Measurements from ENCODE around the gene UFD1.

UFD1 gene

DNA sequence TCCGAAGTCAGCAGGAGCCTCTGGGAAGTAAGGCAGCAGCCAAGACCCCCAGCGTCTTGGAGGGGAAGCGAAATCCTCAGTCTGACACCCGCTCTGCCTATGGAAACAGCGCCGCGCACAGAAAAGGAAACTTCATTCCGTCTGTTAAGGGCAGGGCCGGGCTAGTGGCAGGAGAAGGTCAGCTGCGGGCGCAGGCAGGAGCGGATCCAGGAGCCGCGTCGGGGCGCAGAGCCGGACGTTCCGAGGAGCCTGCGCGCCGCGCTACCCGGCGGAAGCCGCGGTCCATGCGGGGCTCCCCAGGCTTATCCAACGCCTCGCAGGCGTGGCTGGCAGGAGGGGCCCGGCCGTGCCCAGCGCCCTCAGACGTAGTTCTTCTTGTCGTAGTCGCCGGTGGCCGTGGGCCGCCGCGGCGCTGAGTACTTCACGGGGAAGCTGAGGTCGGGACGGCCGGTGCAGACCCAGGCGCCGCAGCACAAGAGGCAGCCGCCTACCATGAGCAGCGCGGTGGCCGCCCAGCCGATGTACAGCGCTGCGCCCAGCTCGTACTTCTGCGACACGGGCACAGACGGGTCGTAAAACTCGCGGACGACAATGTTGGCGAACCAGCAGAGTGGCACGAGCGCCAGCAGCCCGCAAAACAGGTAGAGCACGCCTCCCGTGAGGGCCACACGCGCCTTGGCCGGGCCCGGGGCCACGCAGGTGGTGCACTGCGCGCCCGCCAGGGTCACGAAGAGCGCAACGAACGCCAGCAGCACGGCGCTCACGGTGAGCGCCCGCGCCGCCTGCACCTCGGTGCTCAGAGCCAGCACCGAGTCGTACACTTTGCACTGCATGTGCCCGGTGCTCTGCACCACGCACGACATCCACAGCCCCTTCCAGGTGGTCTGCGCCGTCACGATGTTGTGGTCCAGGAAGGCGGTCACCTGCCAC, 44.5 kb upstream of the UFD1 start:
- TF ChIP-seq, protein P1, sequence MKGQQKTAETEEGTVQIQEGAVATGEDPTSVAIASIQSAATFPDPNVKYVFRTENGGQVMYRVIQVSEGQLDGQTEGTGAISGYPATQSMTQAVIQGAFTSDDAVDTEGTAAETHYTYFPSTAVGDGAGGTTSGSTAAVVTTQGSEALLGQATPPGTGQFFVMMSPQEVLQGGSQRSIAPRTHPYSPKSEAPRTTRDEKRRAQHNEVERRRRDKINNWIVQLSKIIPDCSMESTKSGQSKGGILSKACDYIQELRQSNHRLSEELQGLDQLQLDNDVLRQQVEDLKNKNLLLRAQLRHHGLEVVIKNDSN (IDR thresholded peaks at IDR 0.05): no peak
- TF ChIP-seq, protein P2, sequence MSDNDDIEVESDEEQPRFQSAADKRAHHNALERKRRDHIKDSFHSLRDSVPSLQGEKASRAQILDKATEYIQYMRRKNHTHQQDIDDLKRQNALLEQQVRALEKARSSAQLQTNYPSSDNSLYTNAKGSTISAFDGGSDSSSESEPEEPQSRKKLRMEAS (IDR thresholded peaks at IDR 0.05): no peak
- TF ChIP-seq TEAD4 (IDR thresholded peaks at IDR 0.05): no peak
- TF ChIP-seq FOXM1 (IDR thresholded peaks at IDR 0.05; ENCODE audit: borderline replicate concordance, low read depth): no peak
- TF ChIP-seq CREB1 (IDR thresholded peaks at IDR 0.05; ENCODE audit: low read depth): no peak
- no peak for TF ChIP-seq EGR1 (IDR thresholded peaks at IDR 0.05)
- TF ChIP-seq NFIC (IDR thresholded peaks at IDR 0.05): no peak
- no peak for TF ChIP-seq TCF12 (IDR thresholded peaks at IDR 0.05; ENCODE audit: low read depth)
- TF ChIP-seq TAF1 (IDR thresholded peaks at IDR 0.05; ENCODE audit: low read depth): no peak
- TF ChIP-seq, protein P3, sequence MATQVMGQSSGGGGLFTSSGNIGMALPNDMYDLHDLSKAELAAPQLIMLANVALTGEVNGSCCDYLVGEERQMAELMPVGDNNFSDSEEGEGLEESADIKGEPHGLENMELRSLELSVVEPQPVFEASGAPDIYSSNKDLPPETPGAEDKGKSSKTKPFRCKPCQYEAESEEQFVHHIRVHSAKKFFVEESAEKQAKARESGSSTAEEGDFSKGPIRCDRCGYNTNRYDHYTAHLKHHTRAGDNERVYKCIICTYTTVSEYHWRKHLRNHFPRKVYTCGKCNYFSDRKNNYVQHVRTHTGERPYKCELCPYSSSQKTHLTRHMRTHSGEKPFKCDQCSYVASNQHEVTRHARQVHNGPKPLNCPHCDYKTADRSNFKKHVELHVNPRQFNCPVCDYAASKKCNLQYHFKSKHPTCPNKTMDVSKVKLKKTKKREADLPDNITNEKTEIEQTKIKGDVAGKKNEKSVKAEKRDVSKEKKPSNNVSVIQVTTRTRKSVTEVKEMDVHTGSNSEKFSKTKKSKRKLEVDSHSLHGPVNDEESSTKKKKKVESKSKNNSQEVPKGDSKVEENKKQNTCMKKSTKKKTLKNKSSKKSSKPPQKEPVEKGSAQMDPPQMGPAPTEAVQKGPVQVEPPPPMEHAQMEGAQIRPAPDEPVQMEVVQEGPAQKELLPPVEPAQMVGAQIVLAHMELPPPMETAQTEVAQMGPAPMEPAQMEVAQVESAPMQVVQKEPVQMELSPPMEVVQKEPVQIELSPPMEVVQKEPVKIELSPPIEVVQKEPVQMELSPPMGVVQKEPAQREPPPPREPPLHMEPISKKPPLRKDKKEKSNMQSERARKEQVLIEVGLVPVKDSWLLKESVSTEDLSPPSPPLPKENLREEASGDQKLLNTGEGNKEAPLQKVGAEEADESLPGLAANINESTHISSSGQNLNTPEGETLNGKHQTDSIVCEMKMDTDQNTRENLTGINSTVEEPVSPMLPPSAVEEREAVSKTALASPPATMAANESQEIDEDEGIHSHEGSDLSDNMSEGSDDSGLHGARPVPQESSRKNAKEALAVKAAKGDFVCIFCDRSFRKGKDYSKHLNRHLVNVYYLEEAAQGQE (IDR thresholded peaks at IDR 0.05; ENCODE audit: low read depth): no peak
- no peak for TF ChIP-seq ZBTB7A (IDR thresholded peaks at IDR 0.05; ENCODE audit: low read depth)
- no peak for TF ChIP-seq YY1 (IDR thresholded peaks at IDR 0.05; ENCODE audit: low read depth)
- no peak for TF ChIP-seq RAD21 (IDR thresholded peaks at IDR 0.05; ENCODE audit: low read depth)
- no peak for TF ChIP-seq EP300 (IDR thresholded peaks at IDR 0.05; ENCODE audit: borderline replicate concordance)
- no peak for TF ChIP-seq CEBPB (IDR thresholded peaks at IDR 0.05)

DNA sequence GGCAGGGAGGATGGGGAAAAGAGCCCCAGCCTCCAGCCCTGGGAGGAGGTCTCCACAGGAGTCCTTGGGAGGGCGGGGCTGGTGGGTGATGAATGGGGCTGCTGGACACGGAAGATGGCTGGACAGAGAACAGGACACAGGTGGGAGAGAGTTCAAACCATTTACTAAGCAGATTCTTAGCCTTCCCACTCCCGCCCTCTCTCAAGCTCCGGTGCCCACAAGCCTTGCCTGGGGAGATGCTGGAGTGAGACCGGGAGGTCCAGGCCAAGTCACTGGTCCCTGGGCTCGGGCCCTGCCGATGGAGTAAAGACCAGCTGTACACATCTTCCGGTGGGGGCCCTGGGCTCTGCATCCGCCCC, 43.9 kb upstream of the UFD1 start:
- no peak for TF ChIP-seq NFIC (IDR thresholded peaks at IDR 0.05)
- TF ChIP-seq ZBTB7A (IDR thresholded peaks at IDR 0.05; ENCODE audit: low read depth): no peak
- TF ChIP-seq CREB1 (IDR thresholded peaks at IDR 0.05; ENCODE audit: low read depth): no peak
- TF ChIP-seq EGR1 (IDR thresholded peaks at IDR 0.05): no peak
- no peak for TF ChIP-seq YY1 (IDR thresholded peaks at IDR 0.05; ENCODE audit: low read depth)
- TF ChIP-seq, protein P3 (IDR thresholded peaks at IDR 0.05; ENCODE audit: low read depth): no peak
- no peak for TF ChIP-seq CEBPB (IDR thresholded peaks at IDR 0.05)
- TF ChIP-seq, protein P2 (IDR thresholded peaks at IDR 0.05): no peak
- TF ChIP-seq RAD21 (IDR thresholded peaks at IDR 0.05; ENCODE audit: low read depth): no peak
- TF ChIP-seq, protein P1 (IDR thresholded peaks at IDR 0.05): no peak
- TF ChIP-seq TCF12 (IDR thresholded peaks at IDR 0.05; ENCODE audit: low read depth): no peak
- TF ChIP-seq EP300 (IDR thresholded peaks at IDR 0.05; ENCODE audit: borderline replicate concordance): no peak

DNA sequence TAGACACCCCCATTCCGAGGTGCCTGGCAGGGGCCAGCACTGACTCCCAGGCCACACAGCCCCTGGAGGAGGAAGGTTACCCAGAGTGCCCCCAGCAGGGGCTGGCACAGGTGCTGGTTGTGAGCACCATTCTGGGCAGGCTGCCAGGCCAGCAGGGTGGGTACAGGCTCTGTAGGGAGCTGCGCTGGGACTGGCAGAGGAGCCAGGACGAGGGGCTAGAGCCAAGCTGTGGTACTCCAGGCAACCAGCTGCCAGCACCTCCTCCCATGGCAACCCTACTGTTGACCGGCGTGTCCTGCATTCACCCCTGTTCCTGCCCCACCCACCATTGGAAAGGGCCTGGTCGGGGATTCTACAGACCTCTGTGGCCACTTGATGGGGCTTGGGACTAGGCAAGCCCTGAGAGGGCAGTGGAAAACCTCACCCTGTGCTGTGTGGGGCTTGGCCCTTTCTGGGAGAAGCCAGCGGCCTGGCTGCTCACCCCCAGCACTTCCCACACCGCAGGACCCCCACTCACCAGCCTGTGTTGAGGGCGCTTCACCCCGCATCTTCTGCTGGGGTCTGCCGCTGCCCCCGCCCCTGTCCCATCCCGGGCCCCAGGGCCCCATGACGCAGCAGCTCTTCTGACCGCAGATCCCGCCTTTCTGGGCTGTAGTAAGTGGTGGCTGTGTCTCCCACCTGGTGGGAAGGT, 43.3 kb upstream of the UFD1 start:
- TF ChIP-seq NFIC (IDR thresholded peaks at IDR 0.05) (peak; percentile 60), EP300 (IDR thresholded peaks at IDR 0.05; ENCODE audit: borderline replicate concordance) (no peak)

DNA sequence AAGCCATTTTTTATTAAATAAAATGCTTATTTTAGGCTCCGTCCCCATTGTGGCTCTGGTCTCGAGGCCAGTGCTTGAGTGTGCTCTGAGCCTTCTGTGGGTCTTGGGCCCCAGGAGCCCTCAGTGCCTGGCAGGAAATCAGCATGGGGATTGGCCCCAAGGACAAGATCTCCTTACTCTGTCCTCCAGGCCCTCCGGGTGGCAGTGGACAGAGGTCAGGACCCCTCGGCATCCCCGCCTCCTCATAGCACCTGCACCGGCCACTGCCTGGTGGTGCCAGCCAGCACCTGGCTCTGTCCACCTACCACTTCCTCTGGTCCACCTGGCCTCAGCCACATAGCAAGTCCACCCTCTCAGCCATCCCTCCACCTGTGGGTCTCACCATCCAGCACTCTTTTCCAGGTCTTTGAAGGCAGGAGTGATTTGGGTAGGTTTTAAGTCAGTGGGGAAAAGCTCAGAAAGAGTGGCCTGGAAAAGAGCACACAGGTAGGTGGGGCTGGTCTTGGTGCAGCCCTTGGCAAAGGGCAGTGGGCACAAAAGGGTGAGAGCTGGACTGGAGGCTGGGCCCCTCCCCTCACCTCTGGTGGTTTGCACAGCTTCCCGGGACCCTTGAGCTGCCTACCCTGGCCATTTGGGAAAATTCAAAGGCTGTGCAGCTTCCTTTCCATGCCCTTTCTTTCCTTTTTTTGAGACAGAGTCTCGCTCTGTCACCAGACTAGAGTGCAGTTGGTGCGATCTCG, 41.7 kb upstream of the UFD1 start:
- no peak for TF ChIP-seq TEAD4 (IDR thresholded peaks at IDR 0.05)

DNA sequence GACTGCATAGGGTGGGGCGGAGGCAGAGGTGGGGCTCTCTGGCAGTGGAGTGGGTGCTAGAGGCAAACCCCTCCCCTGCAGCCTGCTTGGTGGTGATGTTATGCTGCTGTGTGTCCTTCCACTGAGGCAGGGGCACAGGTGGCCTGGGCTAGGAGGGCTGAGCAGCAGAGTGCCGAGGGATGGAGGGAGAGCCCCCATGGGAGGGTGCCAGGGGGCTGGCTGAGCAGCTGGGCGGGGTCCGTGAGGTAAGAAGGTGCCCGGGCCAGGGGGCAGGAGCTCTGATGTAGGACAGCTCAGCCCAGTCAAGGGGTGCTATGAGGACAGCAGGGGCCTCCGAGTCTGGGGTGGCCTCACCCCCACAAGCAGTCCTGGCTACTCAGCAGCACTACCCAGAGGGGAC, 41.0 kb upstream of the UFD1 start:
- TF ChIP-seq, protein P3 (IDR thresholded peaks at IDR 0.05; ENCODE audit: low read depth): no peak
- no peak for TF ChIP-seq TEAD4 (IDR thresholded peaks at IDR 0.05)
- TF ChIP-seq NFIC (IDR thresholded peaks at IDR 0.05): no peak
- TF ChIP-seq FOXM1 (IDR thresholded peaks at IDR 0.05; ENCODE audit: borderline replicate concordance, low read depth): no peak
- no peak for TF ChIP-seq YY1 (IDR thresholded peaks at IDR 0.05; ENCODE audit: low read depth)
- TF ChIP-seq CEBPB (IDR thresholded peaks at IDR 0.05): no peak
- no peak for TF ChIP-seq TCF12 (IDR thresholded peaks at IDR 0.05; ENCODE audit: low read depth)
- TF ChIP-seq, protein P1 (IDR thresholded peaks at IDR 0.05): no peak
- TF ChIP-seq RAD21 (IDR thresholded peaks at IDR 0.05; ENCODE audit: low read depth): no peak
